SK-N-SH (cell line): Measurements from ENCODE around the gene NEMP1. TPM values are rescaled to one million over a fixed set of nuclear protein-coding genes. Genes with fewer than 3 reads are reported as not detected.

Experiments used
- CTCF ChIA-PET: fragments of 300-600, 350-600 bp; formaldehyde crosslinking; extraction: SDS; loops from one replicate; lab custom pipeline; 2021; lab: Yijun Ruan, JAX
- POLR2A ChIA-PET: fragments of 350-600 bp; sonication (Branson Sonifier 250); formaldehyde crosslinking; extraction: SDS; loops from one replicate; lab custom pipeline; 2020; ENCODE audit warnings: antibody characterized with exemption, inconsistent platforms; lab: Yijun Ruan, JAX
- DNase-seq: peaks from one replicate; pipeline ENCODE4 v3.0.0; 2012
- H2AFZ ChIP-seq: fragments of 200-600 bp; sonication (generic); 2 replicates; pipeline ENCODE4 v1.8.1; 2016; ENCODE audit warnings: antibody characterized with exemption, mild to moderate bottlenecking, low read depth
- H3F3A ChIP-seq: fragments of 200-600 bp; sonication (generic); replicated peaks from 2 replicates; pipeline ENCODE3; 2016; ENCODE audit warnings: antibody characterized with exemption, mild to moderate bottlenecking; ENCODE audit not compliant: insufficient read depth
- H3K27ac ChIP-seq, 2 experiments: fragments of 200-500 bp in 1 of 2; fragments of 200-600 bp in 1 of 2; sonication (Bioruptor generic) in 1 of 2; sonication (generic), shearing (Covaris generic) in 1 of 2; 2 replicates each; pipeline versions ENCODE4 v1.5.1 to v1.6.1; 2014 to 2016; ENCODE audit warnings: low read depth in 2 of 2, inconsistent platforms in 1 of 2, low read length in 1 of 2, mild to moderate bottlenecking in 1 of 2, mixed read lengths in 1 of 2
- H3K27me3 ChIP-seq: fragments of 200-600 bp; sonication (generic), shearing (Covaris generic); 2 replicates; pipeline ENCODE4 v1.6.1; 2016; ENCODE audit warnings: mixed run types; ENCODE audit not compliant: insufficient read depth
- H3K36me3 ChIP-seq, 2 experiments: fragments of 200-500 bp in 1 of 2; fragments of 200-600 bp in 1 of 2; sonication (Bioruptor generic) in 1 of 2; sonication (generic) in 1 of 2; replicated peaks in 1 of 2; 2 replicates each; pipeline versions ENCODE3 to v1.5.1; 2014 to 2016; ENCODE audit warnings: low read length in 1 of 2, mild to moderate bottlenecking in 1 of 2; ENCODE audit not compliant: insufficient read depth in 2 of 2, control insufficient read depth in 1 of 2
- H3K4me1 ChIP-seq, 2 experiments: fragments of 200-500 bp in 1 of 2; fragments of 200-600 bp in 1 of 2; sonication (Bioruptor generic) in 1 of 2; sonication (generic), shearing (Covaris generic) in 1 of 2; 2 replicates each; pipeline versions ENCODE4 v1.5.1 to v1.6.1; 2014 to 2016; ENCODE audit warnings: low read depth in 1 of 2, low read length in 1 of 2, mixed run types in 1 of 2; ENCODE audit not compliant: insufficient read depth in 2 of 2, control insufficient read depth in 1 of 2
- H3K4me2 ChIP-seq: fragments of 200-600 bp; sonication (generic), shearing (Covaris generic); 2 replicates; pipeline ENCODE4 v1.6.1; 2017; ENCODE audit warnings: mixed run types
- H3K4me3 ChIP-seq, 2 experiments: fragments of 200-500 bp in 1 of 2; fragments of 200-600 bp in 1 of 2; sonication (Bioruptor generic) in 1 of 2; sonication (generic), shearing (Covaris generic) in 1 of 2; 2 replicates each; pipeline versions ENCODE4 v1.5.1 to v1.8.1; 2014 to 2016; ENCODE audit warnings: low read depth in 2 of 2, inconsistent platforms in 1 of 2, low read length in 1 of 2, mild to moderate bottlenecking in 1 of 2, mixed read lengths in 1 of 2, moderate library complexity in 1 of 2
- H3K79me2 ChIP-seq: fragments of 200-600 bp; sonication (generic); 2 replicates; pipeline ENCODE4 v1.8.1; 2017; ENCODE audit warnings: mild to moderate bottlenecking; ENCODE audit not compliant: insufficient read depth
- H3K9ac ChIP-seq: fragments of 200-600 bp; sonication (generic); 2 replicates; pipeline ENCODE4 v1.6.1; 2017; ENCODE audit warnings: mixed run types
- H3K9me2 ChIP-seq: fragments of 200-600 bp; sonication (generic); 2 replicates; pipeline ENCODE4 v1.6.1; 2017; ENCODE audit warnings: mixed run types
- H3K9me3 ChIP-seq: fragments of 200-600 bp; sonication (generic); 2 replicates; pipeline ENCODE4 v1.6.1; 2017; ENCODE audit warnings: mixed run types, mild to moderate bottlenecking, moderate library complexity
- H4K20me1 ChIP-seq: fragments of 200-600 bp; sonication (generic); 2 replicates; pipeline ENCODE4 v1.6.1; 2017; ENCODE audit warnings: mild to moderate bottlenecking, mixed run types; ENCODE audit not compliant: insufficient read depth
- CHD2 ChIP-seq: fragments of 150-350 bp; IDR thresholded peaks from 2 replicates; pipeline ENCODE4 v1.6.1; 2018; ENCODE audit warnings: low read length; ENCODE audit not compliant: partially characterized antibody
- FOSL2 ChIP-seq: IDR thresholded peaks from 2 replicates; pipeline ENCODE4 v1.4.0; 2012; ENCODE audit warnings: low read depth, mild to moderate bottlenecking, moderate library complexity, borderline replicate concordance
- FOXJ3 ChIP-seq: sonication (generic); formaldehyde crosslinking; IDR thresholded peaks from 2 replicates; pipeline ENCODE4 v1.5.1; 2020; ENCODE audit warnings: mild to moderate bottlenecking, missing genetic modification reagents
- IRF3 ChIP-seq: fragments of 150-350 bp; IDR thresholded peaks from 2 replicates; pipeline ENCODE4 v1.6.1; 2016; ENCODE audit warnings: mild to moderate bottlenecking, low read depth, low read length
- MXI1 ChIP-seq: IDR thresholded peaks from 2 replicates; pipeline ENCODE4 v1.6.1; 2012; ENCODE audit warnings: mild to moderate bottlenecking, low read depth, low read length, improper control_type of control experiment
- NFIC ChIP-seq: IDR thresholded peaks from 2 replicates; pipeline ENCODE4 v1.4.0; 2012; ENCODE audit warnings: borderline replicate concordance
- RXRA ChIP-seq: IDR thresholded peaks from 2 replicates; pipeline ENCODE4 v1.4.0; 2012; ENCODE audit warnings: low read depth, mild to moderate bottlenecking, borderline replicate concordance
- SIN3A ChIP-seq: IDR thresholded peaks from 2 replicates; pipeline ENCODE4 v1.6.1; 2012; ENCODE audit warnings: low read depth, mild to moderate bottlenecking, low read length, moderate library complexity, borderline replicate concordance
- USF2 ChIP-seq: fragments of 150-350 bp; IDR thresholded peaks from 2 replicates; pipeline ENCODE4 v1.6.1; 2017; ENCODE audit warnings: antibody characterized with exemption, low read length, low read depth, borderline replicate concordance
- ZBTB33 ChIP-seq: IDR thresholded peaks from 2 replicates; pipeline ENCODE4 v1.4.0; 2012; ENCODE audit warnings: low read depth, borderline replicate concordance
- WGBS: methylation state at CpG from one replicate; pipeline ENCODE4 v1.1.6; 2017; ENCODE audit warnings: low lambda C conversion rate; 5-methylcytosine and 5-hydroxymethylcytosine counted together
- polyA plus RNA-seq, 3 experiments: library from polyadenylated mRNA; depleted of rRNA; stranded (reverse); fragments of >200 nt; gene quantifications; 2 replicates each; pipeline ENCODE4 v1.2.3, GENCODE V29; 2012
- TF ChIP-seq, protein P1 (sequence below): IDR thresholded peaks from 2 replicates; pipeline ENCODE4; 2012

Gene NEMP1
- polyA plus RNA-seq, 1 of the 3 experiments (the other 2 are of a cell fraction): 6.2 TPM

DNA sequence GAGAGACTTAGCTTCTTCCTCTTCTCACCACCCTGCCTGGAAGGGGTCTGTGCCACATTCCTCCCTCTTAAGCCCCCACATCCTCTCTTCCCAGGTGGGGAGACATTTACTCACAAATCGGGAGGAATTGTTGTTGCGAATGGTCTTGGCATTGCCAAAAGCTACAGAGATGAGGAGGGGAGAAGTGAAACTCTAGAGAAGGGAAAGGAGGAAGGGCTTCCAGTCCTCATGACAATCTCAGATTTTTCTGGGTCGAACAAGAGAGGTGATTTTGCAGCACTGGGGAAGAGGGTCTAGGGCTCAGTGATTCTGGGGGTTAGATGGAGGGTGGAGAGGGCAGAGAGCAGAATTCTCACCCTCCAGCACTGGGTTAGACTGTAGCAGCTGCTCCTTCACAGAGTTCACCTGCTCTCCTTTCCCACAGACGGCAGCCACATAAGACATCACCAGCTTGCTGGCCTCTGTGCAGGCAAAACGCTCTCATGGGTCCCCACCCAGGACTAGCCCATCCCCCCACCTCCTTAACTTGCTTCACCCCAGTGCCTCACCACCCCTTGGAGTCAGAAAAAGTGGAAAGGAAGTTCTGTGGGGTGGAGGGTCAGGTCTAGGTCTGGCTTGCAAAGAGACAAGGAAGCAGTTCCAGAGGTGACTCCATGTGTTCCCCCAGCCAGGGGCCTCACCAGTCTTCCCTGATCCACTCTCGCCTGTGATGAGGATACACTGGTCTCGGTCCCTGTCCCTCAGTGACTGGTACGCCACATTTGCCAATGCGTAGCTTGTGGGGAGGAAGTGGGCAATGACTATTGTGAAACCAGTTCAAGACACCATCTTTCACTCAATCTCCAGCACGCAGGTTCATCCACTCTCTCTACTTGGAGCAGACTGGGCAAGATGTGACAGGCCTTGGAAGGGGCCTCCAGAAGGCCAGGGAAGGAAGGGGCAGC is 31.4 kb downstream of the NEMP1 start:
- H3K9ac ChIP-seq: no peak overlapping the region
- POLR2A ChIA-PET: no interaction called here
- no peaks in the 10 kb centered on the region for H3K36me3 ChIP-seq
- no peak overlapping the region for H3K4me3 ChIP-seq
- H3K4me2 ChIP-seq: no peak overlapping the region
- 43% methylated on average over 10 of the region's 10 CpGs for WGBS
- no peaks in the 10 kb centered on the region for H3K9me3 ChIP-seq
- no peaks in the 10 kb centered on the region; the same call in 1 of the 2 replicates for H3K27me3 ChIP-seq
- H3K27ac ChIP-seq: no peak overlapping the region
- H3F3A ChIP-seq: no peaks in the 10 kb centered on the region
- H3K79me2 ChIP-seq: no peaks in the 10 kb centered on the region
- no peak for DNase-seq
- no peaks in the 10 kb centered on the region for H3K9me2 ChIP-seq
- TF ChIP-seq RXRA (no peak), CHD2 (no peak), FOXJ3 (CRISPR knock-in tag) (no peak), USF2 (no peak), ZBTB33 (no peak), MXI1 (no peak), FOSL2 (no peak), NFIC (no peak), SIN3A (no peak), IRF3 (no peak)
- TF ChIP-seq, protein P1, sequence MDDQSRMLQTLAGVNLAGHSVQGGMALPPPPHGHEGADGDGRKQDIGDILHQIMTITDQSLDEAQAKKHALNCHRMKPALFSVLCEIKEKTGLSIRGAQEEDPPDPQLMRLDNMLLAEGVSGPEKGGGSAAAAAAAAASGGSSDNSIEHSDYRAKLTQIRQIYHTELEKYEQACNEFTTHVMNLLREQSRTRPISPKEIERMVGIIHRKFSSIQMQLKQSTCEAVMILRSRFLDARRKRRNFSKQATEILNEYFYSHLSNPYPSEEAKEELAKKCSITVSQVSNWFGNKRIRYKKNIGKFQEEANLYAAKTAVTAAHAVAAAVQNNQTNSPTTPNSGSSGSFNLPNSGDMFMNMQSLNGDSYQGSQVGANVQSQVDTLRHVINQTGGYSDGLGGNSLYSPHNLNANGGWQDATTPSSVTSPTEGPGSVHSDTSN: no peak
- H4K20me1 ChIP-seq: no peaks in the 10 kb centered on the region
- no peaks in the 10 kb centered on the region for H3K4me1 ChIP-seq
- no peak overlapping the region for H2AFZ ChIP-seq
- CTCF ChIA-PET: interaction anchor here (0.7 to 8.6 kb wide), 10 partner anchors 14 to 136 kb away, joined by 3 to 81 read pairs (median 4); partner anchors contain the start of gene ZBTB39
